Thyroid gland (tissue), 4 donors: ENCODE data around the gene IQSEC2. TPM values are rescaled to one million over a fixed set of nuclear protein-coding genes. Genes with fewer than 3 reads are reported as not detected.
A peak's percentile ranks its signal among the peaks of the same experiment; 100 is the strongest.

Experiments used
- DNase-seq, 2 donors: peaks; one replicate each; pipeline ENCODE4 v3.0.0-alpha.2; 2019
- H3K27ac ChIP-seq, 3 donors: fragments of 200-600 bp; sonication (generic); 1 replicate in 2 of 3; 2 replicates in 1 of 3; pipeline ENCODE4 v1.5.1; 2016 to 2019; ENCODE audit warnings: mild to moderate bottlenecking in 1 of 3, moderate library complexity in 1 of 3
- H3K27me3 ChIP-seq: fragments of 200-600 bp; sonication (generic); one replicate; pipeline ENCODE4 v1.5.1; 2019
- H3K36me3 ChIP-seq, 2 donors: fragments of 200-600 bp; sonication (generic); one replicate each; pipeline ENCODE4 v1.5.1; 2016 to 2019
- H3K4me1 ChIP-seq, 2 donors: fragments of 200-600 bp; sonication (generic); one replicate each; pipeline ENCODE4 v1.5.1; 2017 to 2019
- H3K4me3 ChIP-seq, 3 donors: fragments of 200-600 bp; sonication (generic); replicated peaks in 1 of 3; 1 replicate in 2 of 3; 2 replicates in 1 of 3; pipeline ENCODE4 v1.5.1; 2016; ENCODE audit warnings: mild to moderate bottlenecking in 1 of 3
- H3K9me3 ChIP-seq: fragments of 200-600 bp; sonication (generic); one replicate; pipeline ENCODE4 v1.5.1; 2017
- POLR2A ChIP-seq, 2 donors: fragments of 450-650 bp; IDR thresholded peaks; one replicate each; pipeline ENCODE4 v1.6.1; 2017; ENCODE audit warnings: antibody characterized with exemption in 2 of 2, mild to moderate bottlenecking in 2 of 2, moderate library complexity in 1 of 2
- WGBS, 2 donors: methylation state at CpG; one replicate each; pipeline ENCODE4 v1.1.5; 2017; 5-methylcytosine and 5-hydroxymethylcytosine counted together
- intact Hi-C: fragments of 100-400 bp; cut with DNase I; formaldehyde crosslinking; loops from one replicate; pipeline ENCODE4 v1.15.1; 2023
- total RNA-seq, 4 donors: library from RNA; depleted of rRNA; stranded (reverse); fragments of >200 nt; gene quantifications; one replicate each; pipeline ENCODE4 v1.2.3, GENCODE V29; 2016
- TF ChIP-seq, protein P1 (sequence below), 6 experiments: fragments of 200-600 bp in 3 of 6; fragments of 450-650 bp in 3 of 6; sonication (generic) in 3 of 6; IDR thresholded peaks; one replicate each; pipeline ENCODE4 v1.5.1; 2016 to 2019; ENCODE audit warnings: antibody characterized with exemption in 6 of 6, mild to moderate bottlenecking in 2 of 6, inconsistent platforms in 1 of 6, moderate library complexity in 1 of 6

IQSEC2 gene
- 10 to 100 TPM; 14.1 to 23.7 (median 17.2) TPM for total RNA-seq

DNA sequence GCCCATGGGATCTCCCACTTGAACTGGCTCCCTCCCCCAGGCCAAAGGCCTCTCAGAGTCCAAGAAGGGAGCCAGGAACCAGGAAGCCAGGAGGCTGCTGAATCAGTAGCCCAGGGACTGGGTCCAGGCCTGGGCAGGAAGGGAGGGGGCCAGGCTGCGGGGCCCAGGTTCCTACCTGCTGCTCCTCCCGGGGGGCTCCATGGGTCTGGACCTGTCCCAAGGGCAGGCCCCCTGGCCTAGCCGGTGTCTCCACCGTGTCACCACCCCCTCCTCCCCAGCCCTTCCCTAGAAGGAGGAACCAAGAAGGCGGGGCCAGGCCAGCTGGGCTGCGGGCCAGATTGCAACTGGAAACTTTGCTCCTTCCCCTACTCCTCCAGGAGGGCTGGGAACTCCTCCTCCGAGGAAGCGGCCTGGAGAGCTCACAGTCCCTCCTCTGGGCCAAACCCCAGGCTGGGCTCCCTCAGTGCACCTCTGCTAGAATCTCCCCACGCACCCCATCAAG is at the start of gene IQSEC2:
IQSEC2 (minus strand) TSS at position 264 of the 502 bp plus-strand sequence.
- no peaks in the 10 kb centered on the region for H3K9me3 ChIP-seq
- H3K27ac ChIP-seq: peak within 1 kb of the TSS; percentile 59 to 73 (median 64)
- no peaks in the 10 kb centered on the region for H3K36me3 ChIP-seq
- intact Hi-C loops: no loop called here
- peak; percentile 87 to 91 for DNase-seq
- TF ChIP-seq, protein P1, sequence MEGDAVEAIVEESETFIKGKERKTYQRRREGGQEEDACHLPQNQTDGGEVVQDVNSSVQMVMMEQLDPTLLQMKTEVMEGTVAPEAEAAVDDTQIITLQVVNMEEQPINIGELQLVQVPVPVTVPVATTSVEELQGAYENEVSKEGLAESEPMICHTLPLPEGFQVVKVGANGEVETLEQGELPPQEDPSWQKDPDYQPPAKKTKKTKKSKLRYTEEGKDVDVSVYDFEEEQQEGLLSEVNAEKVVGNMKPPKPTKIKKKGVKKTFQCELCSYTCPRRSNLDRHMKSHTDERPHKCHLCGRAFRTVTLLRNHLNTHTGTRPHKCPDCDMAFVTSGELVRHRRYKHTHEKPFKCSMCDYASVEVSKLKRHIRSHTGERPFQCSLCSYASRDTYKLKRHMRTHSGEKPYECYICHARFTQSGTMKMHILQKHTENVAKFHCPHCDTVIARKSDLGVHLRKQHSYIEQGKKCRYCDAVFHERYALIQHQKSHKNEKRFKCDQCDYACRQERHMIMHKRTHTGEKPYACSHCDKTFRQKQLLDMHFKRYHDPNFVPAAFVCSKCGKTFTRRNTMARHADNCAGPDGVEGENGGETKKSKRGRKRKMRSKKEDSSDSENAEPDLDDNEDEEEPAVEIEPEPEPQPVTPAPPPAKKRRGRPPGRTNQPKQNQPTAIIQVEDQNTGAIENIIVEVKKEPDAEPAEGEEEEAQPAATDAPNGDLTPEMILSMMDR (IDR thresholded peaks at IDR 0.05): no peak
- TF ChIP-seq POLR2A (IDR thresholded peaks at IDR 0.05): peak in 1 of 2 donors; percentile 46
- no CpG with 5 or more reads among the region's 9 CpGs for WGBS, 2 donors
- H3K4me3 ChIP-seq: peak within 1 kb of the TSS in 2 of 3 donors; percentile 20 to 25
- H3K27me3 ChIP-seq: no peaks in the 10 kb centered on the region
- H3K4me1 ChIP-seq: peaks cover 12 to 24% of the 10 kb centered on the region in 2 donors

DNA sequence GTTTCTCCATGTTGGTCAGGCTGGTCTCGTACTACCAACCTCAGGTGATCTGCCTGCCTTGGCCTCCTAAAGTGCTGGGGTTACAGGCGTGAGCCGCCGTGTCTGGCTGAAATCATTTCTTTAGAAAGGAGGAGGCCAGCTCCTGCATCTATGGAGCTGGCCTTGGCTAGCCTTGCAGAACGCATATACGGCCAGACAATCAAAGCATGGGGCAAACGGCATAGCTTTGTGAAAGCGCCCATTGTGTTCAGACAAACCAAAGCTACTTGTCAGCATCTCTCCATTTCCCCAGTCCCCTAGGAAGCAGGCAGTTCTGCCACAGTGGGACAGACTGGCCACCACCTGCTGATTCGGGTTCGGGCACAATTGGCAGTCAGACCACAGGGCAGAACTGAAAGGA is 48.9 kb upstream of the IQSEC2 start:
- WGBS, 2 donors: 83 to 84% methylated on average over 5 to 10 of the region's 10 CpGs
- no peak for DNase-seq

DNA sequence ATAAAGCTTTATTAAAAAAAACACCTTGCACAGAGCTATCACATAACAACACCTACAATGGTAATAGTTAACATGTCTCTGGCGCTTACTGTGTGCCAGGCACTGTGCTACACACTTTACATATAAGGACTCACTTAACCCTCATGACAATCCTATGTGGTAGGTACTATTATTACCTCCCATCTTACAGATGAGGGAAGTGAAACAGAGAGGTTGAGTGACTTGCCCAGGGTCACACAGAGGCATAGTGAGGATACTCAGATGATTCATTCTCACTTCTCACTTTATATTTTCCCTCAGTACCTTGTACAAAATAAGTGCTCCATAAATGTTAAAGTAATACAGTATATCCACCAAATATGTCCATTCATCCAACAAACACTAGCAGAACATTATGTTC is 43.4 kb upstream of the IQSEC2 start:
- Histone ChIP-seq H3K4me1 (peaks cover 0 to 3% of the 10 kb centered on the region in 2 donors), H3K36me3 (no peaks in the 10 kb centered on the region), H3K4me3 (no peak overlapping the region), H3K27me3 (no peaks in the 10 kb centered on the region), H3K27ac (no peak overlapping the region), H3K9me3 (no peaks in the 10 kb centered on the region)
- 93 to 95% methylated on average over 1 of the region's 1 CpG for WGBS, 2 donors
- TF ChIP-seq POLR2A (IDR thresholded peaks at IDR 0.05): no peak
- TF ChIP-seq, protein P1 (IDR thresholded peaks at IDR 0.05): no peak
- no peak for DNase-seq
- intact Hi-C loops: no loop called here

More for the DNA sequence above, 48.9 kb upstream of the IQSEC2 start:
- Histone ChIP-seq H3K36me3 (no peaks in the 10 kb centered on the region), H3K27me3 (no peaks in the 10 kb centered on the region), H3K9me3 (no peaks in the 10 kb centered on the region), H3K4me3 (no peak overlapping the region), H3K27ac (no peak overlapping the region), H3K4me1 (no peaks in the 10 kb centered on the region)
- intact Hi-C loops: no loop called here
- TF ChIP-seq POLR2A (IDR thresholded peaks at IDR 0.05): no peak
- TF ChIP-seq, protein P1 (IDR thresholded peaks at IDR 0.05): no peak

DNA sequence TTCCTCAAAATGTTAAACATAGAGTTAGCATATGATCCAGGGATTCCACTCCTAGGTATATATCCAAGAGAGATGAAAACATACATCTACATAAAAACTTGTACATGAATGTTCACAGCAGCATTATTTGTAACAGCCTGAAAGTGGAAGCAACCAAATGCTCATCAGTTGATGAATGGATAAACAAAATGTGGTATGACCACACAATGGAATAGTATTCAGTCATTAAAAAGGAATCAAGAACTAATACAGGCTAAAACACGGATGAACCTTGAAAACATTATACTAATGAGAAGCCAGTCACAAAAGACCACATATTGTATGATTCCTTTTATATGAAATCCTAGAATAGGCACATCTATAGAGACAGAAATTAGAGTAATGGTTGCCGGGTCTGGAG is 42.7 kb upstream of the IQSEC2 start:
- Histone ChIP-seq H3K4me3 (no peak overlapping the region), H3K27ac (no peak overlapping the region), H3K36me3 (no peaks in the 10 kb centered on the region), H3K4me1 (peaks cover 0 to 8% of the 10 kb centered on the region in 2 donors), H3K9me3 (no peaks in the 10 kb centered on the region), H3K27me3 (no peaks in the 10 kb centered on the region)
- DNase-seq: no peak
- whole genome bisulfite sequencing, 2 donors: 90% methylated on average over 2 of the region's 2 CpGs
- intact Hi-C loops: no loop called here
- TF ChIP-seq, protein P1 (IDR thresholded peaks at IDR 0.05): no peak
- no peak for TF ChIP-seq POLR2A (IDR thresholded peaks at IDR 0.05)

DNA sequence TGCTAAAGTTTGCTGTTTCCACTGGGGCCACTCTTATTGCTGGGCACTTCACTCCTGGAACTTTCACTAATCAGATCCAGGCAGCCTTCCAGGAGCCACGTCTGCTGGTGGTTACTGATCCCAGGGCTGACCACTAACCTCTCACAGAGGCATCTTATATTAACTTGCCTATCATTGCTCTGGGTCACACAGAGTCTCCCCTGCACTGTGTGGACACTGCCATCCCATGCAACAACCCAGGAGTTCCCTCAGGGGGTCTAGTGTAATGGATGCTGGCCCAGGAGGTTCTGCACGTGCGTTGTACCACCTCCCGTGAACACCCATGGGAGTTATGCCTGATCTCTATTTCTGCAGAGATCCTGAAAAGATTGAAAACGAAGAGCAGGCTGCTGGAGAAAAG is 41.8 kb upstream of the IQSEC2 start:
- intact Hi-C loops: no loop called here
- WGBS, 2 donors: 64 to 67% methylated on average over 5 of the region's 5 CpGs

More for the DNA sequence above, 41.8 kb upstream of the IQSEC2 start:
- no peak overlapping the region for H3K27ac ChIP-seq
- H3K27me3 ChIP-seq: no peaks in the 10 kb centered on the region
- TF ChIP-seq, protein P1 (IDR thresholded peaks at IDR 0.05): no peak
- TF ChIP-seq POLR2A (IDR thresholded peaks at IDR 0.05): no peak
- H3K4me1 ChIP-seq: peaks cover 0 to 8% of the 10 kb centered on the region in 2 donors
- no peak overlapping the region for H3K4me3 ChIP-seq
- no peak for DNase-seq
- no peaks in the 10 kb centered on the region for H3K9me3 ChIP-seq
- no peaks in the 10 kb centered on the region for H3K36me3 ChIP-seq
